CD4-positive, alpha-beta memory T cell (primary cell): ENCODE results near the gene ELAC1. TPM values are rescaled to one million over a fixed set of nuclear protein-coding genes. Genes with fewer than 3 reads are reported as not detected.

Experiments
- CTCF ChIA-PET: fragments of 350-600 bp; sonication (Branson Sonifier 250); formaldehyde crosslinking; loops from one replicate; lab custom pipeline; 2021; ENCODE audit warnings: inconsistent platforms; ENCODE audit not compliant: partially characterized antibody; lab: Charles Lee
- POLR2A ChIA-PET: fragments of 350-600 bp; sonication (Branson Sonifier 250); formaldehyde crosslinking; loops from one replicate; lab custom pipeline; 2021; ENCODE audit not compliant: partially characterized antibody; lab: Charles Lee
- DNase-seq, 5 donors: peaks; one replicate each; pipeline versions ENCODE4 v3.0.0 to v3.0.0-alpha.2; 2020 to 2022; ENCODE audit warnings: mixed read lengths in 1 of 5
- H3K27ac ChIP-seq: one replicate; pipeline ENCODE4 v1.7.0; 2013; ENCODE audit warnings: low read depth, low read length
- H3K27me3 ChIP-seq: 2 replicates; pipeline ENCODE4 v1.7.0; 2013; ENCODE audit warnings: mild to moderate bottlenecking, low read length, moderate library complexity; ENCODE audit not compliant: insufficient read depth
- H3K36me3 ChIP-seq: 2 replicates; pipeline ENCODE4 v1.7.0; 2013; ENCODE audit warnings: mild to moderate bottlenecking, low read length, moderate library complexity; ENCODE audit not compliant: insufficient read depth
- H3K4me1 ChIP-seq: 2 replicates; pipeline ENCODE4 v1.7.0; 2013; ENCODE audit warnings: mild to moderate bottlenecking, low read length, moderate library complexity; ENCODE audit not compliant: insufficient read depth
- H3K4me3 ChIP-seq, 2 donors: one replicate each; pipeline ENCODE4 v1.7.0; 2013; ENCODE audit warnings: low read length in 2 of 2, mild to moderate bottlenecking in 1 of 2
- H3K9me3 ChIP-seq, 2 donors: one replicate each; pipeline ENCODE4 v1.7.0; 2013; ENCODE audit warnings: low read length in 2 of 2, control low read depth in 1 of 2; ENCODE audit not compliant: control insufficient read depth in 1 of 2
- H3K27ac Mint-ChIP-seq, 7 donors: one replicate each; pipeline ENCODE4 v1.8.0; 2020 to 2021; ENCODE audit warnings: mixed read lengths in 7 of 7, mild to moderate bottlenecking in 6 of 7, inconsistent platforms in 3 of 7, moderate library complexity in 3 of 7
- H3K27me3 Mint-ChIP-seq, 2 donors: one replicate each; pipeline ENCODE4 v1.8.0; 2020 to 2021; ENCODE audit warnings: mixed read lengths in 2 of 2
- H3K36me3 Mint-ChIP-seq, 2 donors: one replicate each; pipeline ENCODE4 v1.8.0; 2020 to 2021; ENCODE audit warnings: mixed read lengths in 2 of 2, inconsistent platforms in 1 of 2, mild to moderate bottlenecking in 1 of 2
- H3K4me1 Mint-ChIP-seq, 4 donors: one replicate each; pipeline ENCODE4 v1.8.0; 2020 to 2021; ENCODE audit warnings: mixed read lengths in 4 of 4, mild to moderate bottlenecking in 1 of 4
- H3K4me3 Mint-ChIP-seq, 8 donors: one replicate each; pipeline ENCODE4 v1.8.0; 2020 to 2021; ENCODE audit warnings: mixed read lengths in 8 of 8, mild to moderate bottlenecking in 7 of 8, moderate library complexity in 6 of 8, inconsistent platforms in 3 of 8
- H3K9me3 Mint-ChIP-seq, 8 donors: one replicate each; pipeline ENCODE4 v1.8.0; 2020 to 2021; ENCODE audit warnings: mixed read lengths in 8 of 8, mild to moderate bottlenecking in 5 of 8, inconsistent platforms in 3 of 8, moderate library complexity in 1 of 8
- intact Hi-C: fragments of 100-400 bp; cut with micrococcal nuclease; formaldehyde crosslinking; loops from one replicate; pipeline ENCODE4 v1.15.1; 2023
- polyA plus RNA-seq, 2 donors: library from polyadenylated mRNA; unstranded; fragments of 300-500 nt; fragmentation: Illumina TruSeq; gene quantifications; one replicate each; pipeline ENCODE4 v1.2.3, GENCODE V29; 2021
- total RNA-seq, 2 experiments: library from RNA; stranded (reverse); gene quantifications; one replicate each; pipeline ENCODE4 v1.2.3, GENCODE V29; 2021

The ELAC1 gene
- total and polyA plus RNA-seq, 4 experiments from 2014 or later = 11.6 to 18.5 (median 13.5) TPM

DNA sequence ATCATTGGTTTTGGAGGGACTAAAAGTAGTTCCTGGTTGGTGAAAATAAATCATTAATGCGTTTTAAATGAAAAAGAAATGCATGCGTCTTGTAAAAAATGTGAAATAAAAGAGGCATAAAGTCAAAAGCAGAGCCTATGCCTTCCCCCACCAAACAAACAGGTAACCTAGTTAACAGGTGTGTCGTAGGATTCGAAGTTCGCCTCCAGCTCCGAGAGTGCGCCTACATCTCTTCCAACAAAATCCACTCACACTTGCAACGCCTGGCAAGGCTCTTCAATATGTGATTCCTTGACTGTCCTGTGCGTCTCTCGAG lies 61.5 kb downstream of the ELAC1 start:
- Mint-ChIP-seq H3K36me3 (peaks cover 4 to 40% of the 10 kb centered on the region in 2 donors), H3K9me3 (peaks cover 0 to 4% (median 0%) of the 10 kb centered on the region in 8 donors), H3K27ac (peak overlapping the region; percentile 98 to 99 (median 99)), H3K27me3 (no peaks in the 10 kb centered on the region), H3K4me1 (peaks cover 34 to 57% (median 43%) of the 10 kb centered on the region in 4 donors), H3K4me3 (peak overlapping the region; percentile 94 to 99 (median 96))
- peak overlapping the region; percentile 27 to 53 for H3K4me3 ChIP-seq
- H3K27ac ChIP-seq = peak overlapping the region; percentile 83
- H3K9me3 ChIP-seq = no peaks in the 10 kb centered on the region
- peaks cover 75% of the 10 kb centered on the region for H3K4me1 ChIP-seq
- POLR2A ChIA-PET = interaction anchor here (0.8 to 6.1 kb wide), 22 partner anchors 10 to 747 kb away, joined by 3 to 120 read pairs (median 5); partner anchors contain the start of genes ELAC1, MBD1, ME2 and MEX3C
- intact Hi-C loops = no loop called here
- no peak for DNase-seq
- CTCF ChIA-PET = interaction anchor here (1.2 to 5.0 kb wide), 4 partner anchors 22 to 209 kb away, joined by 5 to 26 read pairs (median 10); partner anchors contain the start of genes ELAC1 and MRO
- H3K27me3 ChIP-seq = no peaks in the 10 kb centered on the region
- peaks cover 5% of the 10 kb centered on the region for H3K36me3 ChIP-seq

GRCh38 chr18:51029694-51030536 lies 62.1 kb downstream of the ELAC1 start, which contains the start of gene SMAD4:
TSS of gene SMAD4 (plus strand) at chr18:51030213. CDS start at chr18:51047047, 16,834 bp downstream.
- POLR2A ChIA-PET = interaction anchor here (0.6 to 6.1 kb wide), 34 partner anchors 9 to 1210 kb away, joined by 3 to 120 read pairs (median 4); partner anchors contain the start of genes ELAC1, MBD1, ME2 and MEX3C
- peak within 1 kb of the TSS; percentile 98 to 99 (median 99) for H3K27ac Mint-ChIP-seq
- Histone ChIP-seq H3K27ac (peak within 1 kb of the TSS; percentile 83), H3K27me3 (no peaks in the 10 kb centered on the region), H3K9me3 (no peaks in the 10 kb centered on the region), H3K36me3 (peaks cover 5% of the 10 kb centered on the region), H3K4me3 (peak within 1 kb of the TSS; percentile 47 to 53), H3K4me1 (peaks cover 80% of the 10 kb centered on the region)
- H3K4me1 Mint-ChIP-seq = peaks cover 39 to 63% (median 48%) of the 10 kb centered on the region in 4 donors
- peaks cover 0 to 4% (median 0%) of the 10 kb centered on the region in 8 donors for H3K9me3 Mint-ChIP-seq
- peaks cover 9 to 45% of the 10 kb centered on the region in 2 donors for H3K36me3 Mint-ChIP-seq
- CTCF ChIA-PET = interaction anchor here (0.6 to 5.0 kb wide), 6 partner anchors 21 to 210 kb away, joined by 3 to 26 read pairs (median 8); partner anchors contain the start of genes ELAC1 and MRO
- intact Hi-C loops = loop anchor here (1.0 to 2.0 kb wide), 5 partner anchors 21 to 167 kb away; partner anchors contain the start of genes ELAC1 and MEX3C
- no peaks in the 10 kb centered on the region for H3K27me3 Mint-ChIP-seq
- DNase-seq = peak; percentile 96 to 98 (median 97)
- H3K4me3 Mint-ChIP-seq = peak within 1 kb of the TSS; percentile 95 to 100 (median 98)

GRCh38 chr18:51030537-51031258 lies 62.9 kb downstream of the ELAC1 start:
- Histone ChIP-seq H3K4me3 (peak overlapping the region; percentile 47 to 53), H3K27me3 (no peaks in the 10 kb centered on the region), H3K9me3 (no peaks in the 10 kb centered on the region), H3K4me1 (peaks cover 80% of the 10 kb centered on the region), H3K36me3 (peaks cover 5% of the 10 kb centered on the region), H3K27ac (peak overlapping the region; percentile 83)
- POLR2A ChIA-PET = interaction anchor here (0.5 to 6.1 kb wide), 32 partner anchors 8 to 1211 kb away, joined by 3 to 120 read pairs (median 4); partner anchors contain the start of genes ELAC1, MBD1, ME2 and MEX3C
- H3K27ac Mint-ChIP-seq = peak overlapping the region; percentile 90 to 98 (median 97)
- intact Hi-C loops = loop anchor here (1.0 to 2.0 kb wide), 5 partner anchors 21 to 167 kb away; partner anchors contain the start of genes ELAC1 and MEX3C
- H3K4me3 Mint-ChIP-seq = peak overlapping the region; percentile 92 to 100 (median 96)
- CTCF ChIA-PET = interaction anchor here (0.6 to 5.0 kb wide), 6 partner anchors 20 to 211 kb away, joined by 3 to 26 read pairs (median 8); partner anchors contain the start of genes ELAC1 and MRO
- no peaks in the 10 kb centered on the region for H3K27me3 Mint-ChIP-seq
- DNase-seq = peak in 4 of 5 donors; percentile 65 to 76 (median 69)
- H3K4me1 Mint-ChIP-seq = peaks cover 44 to 71% (median 55%) of the 10 kb centered on the region in 4 donors
- peaks cover 12 to 49% of the 10 kb centered on the region in 2 donors for H3K36me3 Mint-ChIP-seq
- H3K9me3 Mint-ChIP-seq = peaks cover 0 to 4% (median 0%) of the 10 kb centered on the region in 8 donors

DNA sequence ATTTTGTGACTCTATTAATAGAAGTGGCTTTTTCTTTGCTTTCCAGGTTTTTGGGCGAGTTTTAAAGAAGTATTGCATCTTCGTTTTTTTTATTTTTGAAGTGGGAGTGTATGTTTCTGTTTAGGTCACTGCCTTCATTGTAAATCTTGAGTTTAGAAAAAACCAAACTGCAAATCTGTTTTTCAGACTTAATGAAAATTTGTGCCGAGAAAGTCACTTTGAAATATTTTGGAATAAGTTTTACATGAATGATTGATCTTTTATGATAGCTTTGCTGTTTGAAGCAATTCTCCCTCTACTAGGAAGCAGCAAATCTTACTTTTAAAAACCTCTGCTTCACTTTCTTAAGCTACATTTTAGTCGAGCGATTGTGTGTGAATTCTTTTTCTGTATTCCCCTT lies 64.4 kb downstream of the ELAC1 start:
- Histone ChIP-seq H3K36me3 (no peaks in the 10 kb centered on the region), H3K9me3 (no peaks in the 10 kb centered on the region), H3K27ac (no peak overlapping the region), H3K27me3 (no peaks in the 10 kb centered on the region), H3K4me1 (peaks cover 83% of the 10 kb centered on the region), H3K4me3 (no peak overlapping the region)
- peaks cover 12 to 47% of the 10 kb centered on the region in 2 donors for H3K36me3 Mint-ChIP-seq
- H3K4me3 Mint-ChIP-seq = peak overlapping the region; percentile 72 to 100 (median 96)
- ChIA-PET POLR2A (interaction anchor here (3.0 to 6.1 kb wide), 3 partner anchors 65 to 155 kb away, joined by 10 to 120 read pairs (median 95); partner anchors contain the start of genes ELAC1 and ME2), CTCF (interaction anchor here (1.4 to 5.0 kb wide), 2 partner anchors 19 to 65 kb away, joined by 6 to 26 read pairs; partner anchors contain the start of gene ELAC1)
- intact Hi-C loops = no loop called here
- DNase-seq = no peak
- peaks cover 49 to 86% (median 66%) of the 10 kb centered on the region in 4 donors for H3K4me1 Mint-ChIP-seq
- H3K27ac Mint-ChIP-seq = peak overlapping the region; percentile 3 to 98 (median 58)
- H3K27me3 Mint-ChIP-seq = no peaks in the 10 kb centered on the region
- peaks cover 0 to 4% (median 0%) of the 10 kb centered on the region in 8 donors for H3K9me3 Mint-ChIP-seq

DNA sequence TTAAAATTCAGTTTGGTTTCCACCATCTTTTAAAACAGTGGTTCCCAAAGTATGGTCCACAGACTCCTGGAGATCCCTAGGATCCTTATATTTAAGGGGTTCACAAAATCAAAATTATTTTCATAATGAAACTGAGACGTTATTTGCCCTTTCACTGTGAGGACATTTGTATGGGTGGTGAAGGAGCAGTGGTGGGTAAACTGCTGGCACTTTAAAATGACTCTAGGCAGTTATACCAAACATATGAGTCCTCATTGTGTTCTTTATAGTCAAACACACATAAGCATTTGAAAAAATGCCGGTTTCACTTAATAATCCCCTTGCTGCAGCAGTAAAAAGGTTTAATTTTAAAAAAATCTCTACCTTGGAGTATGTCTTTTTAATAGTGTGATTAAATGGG lies 69.4 kb downstream of the ELAC1 start:
- Histone ChIP-seq H3K36me3 (no peaks in the 10 kb centered on the region), H3K9me3 (no peaks in the 10 kb centered on the region), H3K27me3 (no peaks in the 10 kb centered on the region), H3K4me3 (no peak overlapping the region), H3K27ac (no peak overlapping the region), H3K4me1 (peaks cover 95% of the 10 kb centered on the region)
- Mint-ChIP-seq H3K27me3 (no peaks in the 10 kb centered on the region), H3K27ac (peak overlapping the region in 3 of 7 donors; percentile 5 to 85 (median 76)), H3K4me3 (peak overlapping the region in 4 of 8 donors; percentile 16 to 55 (median 36)), H3K36me3 (peaks cover 16 to 24% of the 10 kb centered on the region in 2 donors), H3K9me3 (no peaks in the 10 kb centered on the region), H3K4me1 (peaks cover 65 to 99% (median 82%) of the 10 kb centered on the region in 4 donors)
- ChIA-PET POLR2A (no interaction called here), CTCF (interaction anchor here (2.4 kb wide), 1 partner anchor 14 kb away, joined by 13 read pairs; no protein-coding TSS in a partner anchor)
- intact Hi-C loops = no loop called here
- DNase-seq = no peak
